OCI-LY7 (cell line): ENCODE measurements around the gene GRAMD2B. TPM values are rescaled to one million over a fixed set of nuclear protein-coding genes. Genes with fewer than 3 reads are reported as not detected.

Source experiments
- BruUV-seq: library from RNA; stranded (reverse); fragments of 400-500 nt; replicated peaks from 2 replicates; lab custom pipeline; 2021; lab: Mats Ljungman, UMichigan
- CTCF ChIA-PET: fragments of 300-600 bp; sonication (Branson Sonifier 250); formaldehyde crosslinking; loops from one replicate; lab custom pipeline; 2022; ENCODE audit warnings: antibody characterized with exemption; ENCODE audit not compliant: unreplicated experiment; lab: Charles Lee
- POLR2A ChIA-PET: fragments of 300-600 bp; sonication (Branson Sonifier 250); formaldehyde crosslinking; loops from one replicate; lab custom pipeline; 2022; ENCODE audit warnings: antibody characterized with exemption; lab: Charles Lee
- DNase-seq: peaks from one replicate; pipeline ENCODE4 v3.0.0-alpha.2; 2015; ENCODE audit warnings: low spot score
- H2AFZ ChIP-seq: fragments of 200-600 bp; sonication (generic), shearing (Covaris generic); 2 replicates; pipeline ENCODE4 v1.6.1; 2014; ENCODE audit warnings: mild to moderate bottlenecking, antibody characterized with exemption, low read length, moderate library complexity
- H3K27ac ChIP-seq: fragments of 200-600 bp; sonication (generic); 2 replicates; pipeline ENCODE4 v1.5.1; 2014; ENCODE audit warnings: mixed run types, low read depth, mild to moderate bottlenecking, moderate library complexity, low read length, inconsistent platforms; ENCODE audit not compliant: poor library complexity, severe bottlenecking
- H3K36me3 ChIP-seq: fragments of 200-600 bp; sonication (generic); 2 replicates; pipeline ENCODE4 v1.6.1; 2014; ENCODE audit warnings: mild to moderate bottlenecking, antibody characterized with exemption, low read length, moderate library complexity, mixed read lengths; ENCODE audit not compliant: insufficient read depth
- H3K4me1 ChIP-seq: fragments of 200-600 bp; sonication (generic); 2 replicates; pipeline ENCODE4 v1.5.1; 2014; ENCODE audit warnings: mild to moderate bottlenecking, low read length; ENCODE audit not compliant: insufficient read depth, poor library complexity, severe bottlenecking
- H3K4me2 ChIP-seq: fragments of 200-600 bp; sonication (generic); 2 replicates; pipeline ENCODE4 v1.6.1; 2014; ENCODE audit warnings: mild to moderate bottlenecking, low read length
- H3K4me3 ChIP-seq: fragments of 200-600 bp; sonication (generic); 2 replicates; pipeline ENCODE4 v1.5.1; 2014; ENCODE audit warnings: mild to moderate bottlenecking, low read depth, low read length; ENCODE audit not compliant: poor library complexity, severe bottlenecking
- H3K79me2 ChIP-seq: fragments of 200-600 bp; sonication (generic); 2 replicates; pipeline ENCODE4 v1.6.1; 2016; ENCODE audit warnings: low read depth, mild to moderate bottlenecking, low read length, moderate library complexity, mixed read lengths; ENCODE audit not compliant: insufficient read depth
- H3K9me2 ChIP-seq: fragments of 200-600 bp; sonication (generic); 2 replicates; pipeline ENCODE4 v1.6.1; 2016; ENCODE audit warnings: mild to moderate bottlenecking, low read length, mixed read lengths; ENCODE audit not compliant: insufficient read depth
- H3K9me3 ChIP-seq: fragments of 200-600 bp; sonication (generic); 2 replicates; pipeline ENCODE4 v1.6.1; 2014; ENCODE audit warnings: mild to moderate bottlenecking, mixed run types, low read length, mixed read lengths
- H4K20me1 ChIP-seq: fragments of 200-600 bp; sonication (generic); 2 replicates; pipeline ENCODE4 v1.6.1; 2014; ENCODE audit warnings: mild to moderate bottlenecking, antibody characterized with exemption, low read length, moderate library complexity, mixed read lengths; ENCODE audit not compliant: insufficient read depth
- EZH2phosphoT487 ChIP-seq: fragments of 200-600 bp; sonication (generic); IDR thresholded peaks from 2 replicates; pipeline ENCODE4 v1.6.1; 2018; ENCODE audit warnings: low read depth, borderline replicate concordance, mild to moderate bottlenecking, mixed run types, antibody characterized with exemption, low read length, moderate library complexity, mixed read lengths
- intact Hi-C: fragments of 100-400 bp; cut with micrococcal nuclease; formaldehyde crosslinking; loops from one replicate; pipeline ENCODE4 v1.10.0; 2022; ENCODE audit not compliant: unreplicated experiment
- total RNA-seq, 2 experiments: library from RNA; depleted of rRNA in 1 of 2; stranded (reverse); fragments of >200 nt in 1 of 2; shearing (Covaris generic) in 1 of 2; gene quantifications; 2 replicates each; pipeline ENCODE4 v1.2.3, GENCODE V29; 2014 to 2022
- TF ChIP-seq, protein P1 (sequence below): fragments of 200-600 bp; sonication (generic); conservative IDR thresholded peaks from 2 replicates; pipeline ENCODE4 v1.5.1; 2014; ENCODE audit warnings: mild to moderate bottlenecking, antibody characterized with exemption, low read length, moderate library complexity, mixed read lengths

GRAMD2B gene
- total RNA-seq, 2 experiments from 2014 or later, result not detected

DNA sequence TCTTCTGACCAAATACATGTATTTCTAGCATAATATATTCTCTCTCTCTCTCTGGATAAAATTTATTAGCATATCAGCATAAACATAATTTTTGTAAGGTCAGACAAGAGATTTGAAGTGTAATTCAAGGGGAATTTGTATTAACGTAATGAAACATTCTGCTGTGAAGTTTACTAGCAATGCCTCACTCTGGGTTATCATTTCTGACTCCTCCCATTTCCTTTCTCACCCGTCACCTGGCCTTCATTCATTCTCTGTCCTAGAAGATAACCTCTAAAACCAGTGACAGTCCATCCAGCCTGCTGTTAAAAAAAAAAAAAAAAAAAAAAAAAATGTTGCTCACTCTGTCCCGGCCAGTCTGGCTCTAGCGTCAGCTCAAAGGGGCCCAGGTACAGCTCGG, 27.1 kb downstream of the GRAMD2B start:
- Histone ChIP-seq H3K79me2 (no peaks in the 10 kb centered on the region), H3K4me3 (no peak overlapping the region), H3K4me1 (no peaks in the 10 kb centered on the region), H4K20me1 (no peaks in the 10 kb centered on the region), H3K9me2 (no peaks in the 10 kb centered on the region), H3K36me3 (no peaks in the 10 kb centered on the region), H2AFZ (0 out of 2 replicates have a peak overlapping the region, but pooled peaks have one; percentile 15), H3K27ac (no peak overlapping the region), H3K4me2 (peak overlapping the region; percentile 30; the same call in 1 of the 2 replicates), H3K9me3 (no peaks in the 10 kb centered on the region)
- POLR2A ChIA-PET, result interaction anchor here (0.6 to 1.3 kb wide), 4 partner anchors 11 to 36 kb away, joined by 3 to 4 read pairs (median 4); no protein-coding TSS in a partner anchor
- no peak for DNase-seq
- no TSS peak for BruUV-seq
- intact Hi-C loops, result no loop called here
- CTCF ChIA-PET, result no interaction called here
- no peak for TF ChIP-seq EZH2phosphoT487
- TF ChIP-seq, protein P1, sequence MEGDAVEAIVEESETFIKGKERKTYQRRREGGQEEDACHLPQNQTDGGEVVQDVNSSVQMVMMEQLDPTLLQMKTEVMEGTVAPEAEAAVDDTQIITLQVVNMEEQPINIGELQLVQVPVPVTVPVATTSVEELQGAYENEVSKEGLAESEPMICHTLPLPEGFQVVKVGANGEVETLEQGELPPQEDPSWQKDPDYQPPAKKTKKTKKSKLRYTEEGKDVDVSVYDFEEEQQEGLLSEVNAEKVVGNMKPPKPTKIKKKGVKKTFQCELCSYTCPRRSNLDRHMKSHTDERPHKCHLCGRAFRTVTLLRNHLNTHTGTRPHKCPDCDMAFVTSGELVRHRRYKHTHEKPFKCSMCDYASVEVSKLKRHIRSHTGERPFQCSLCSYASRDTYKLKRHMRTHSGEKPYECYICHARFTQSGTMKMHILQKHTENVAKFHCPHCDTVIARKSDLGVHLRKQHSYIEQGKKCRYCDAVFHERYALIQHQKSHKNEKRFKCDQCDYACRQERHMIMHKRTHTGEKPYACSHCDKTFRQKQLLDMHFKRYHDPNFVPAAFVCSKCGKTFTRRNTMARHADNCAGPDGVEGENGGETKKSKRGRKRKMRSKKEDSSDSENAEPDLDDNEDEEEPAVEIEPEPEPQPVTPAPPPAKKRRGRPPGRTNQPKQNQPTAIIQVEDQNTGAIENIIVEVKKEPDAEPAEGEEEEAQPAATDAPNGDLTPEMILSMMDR, result no peak

DNA sequence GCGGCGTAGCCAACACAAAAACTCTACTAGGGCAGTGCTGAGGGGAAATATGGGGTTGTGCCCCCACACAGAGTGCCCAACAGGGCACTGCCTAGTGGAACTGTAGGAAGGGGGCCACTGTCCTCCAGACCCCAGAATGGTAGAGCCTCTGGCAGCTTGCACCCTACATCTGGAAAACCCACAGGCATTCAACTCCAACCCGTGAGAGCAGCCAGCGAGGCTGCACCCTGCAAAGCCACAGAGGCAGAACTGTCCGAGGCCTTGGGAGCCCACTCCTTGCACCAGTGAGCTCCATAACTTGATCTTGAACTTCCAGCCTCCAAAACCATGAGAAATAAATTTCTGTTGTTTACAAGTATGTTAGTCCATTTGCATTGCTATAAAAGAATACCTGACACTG, 27.7 kb downstream of the GRAMD2B start:
- no TSS peak for BruUV-seq
- no peak for DNase-seq
- H3K9me3 ChIP-seq, result no peaks in the 10 kb centered on the region
- ChIA-PET POLR2A (interaction anchor here (0.6 to 0.7 kb wide), 3 partner anchors 36 to 1080 kb away, joined by 3 to 4 read pairs (median 3); no protein-coding TSS in a partner anchor), CTCF (no interaction called here)
- intact Hi-C loops, result no loop called here
- H2AFZ ChIP-seq, result no peak overlapping the region
- H3K9me2 ChIP-seq, result no peaks in the 10 kb centered on the region
- TF ChIP-seq EZH2phosphoT487, result no peak
- TF ChIP-seq, protein P1, result no peak
- H3K36me3 ChIP-seq, result no peaks in the 10 kb centered on the region
- no peaks in the 10 kb centered on the region for H3K4me1 ChIP-seq
- no peak overlapping the region for H3K4me2 ChIP-seq
- no peak overlapping the region for H3K4me3 ChIP-seq
- no peaks in the 10 kb centered on the region for H4K20me1 ChIP-seq
- H3K79me2 ChIP-seq, result no peaks in the 10 kb centered on the region
- no peak overlapping the region for H3K27ac ChIP-seq

DNA sequence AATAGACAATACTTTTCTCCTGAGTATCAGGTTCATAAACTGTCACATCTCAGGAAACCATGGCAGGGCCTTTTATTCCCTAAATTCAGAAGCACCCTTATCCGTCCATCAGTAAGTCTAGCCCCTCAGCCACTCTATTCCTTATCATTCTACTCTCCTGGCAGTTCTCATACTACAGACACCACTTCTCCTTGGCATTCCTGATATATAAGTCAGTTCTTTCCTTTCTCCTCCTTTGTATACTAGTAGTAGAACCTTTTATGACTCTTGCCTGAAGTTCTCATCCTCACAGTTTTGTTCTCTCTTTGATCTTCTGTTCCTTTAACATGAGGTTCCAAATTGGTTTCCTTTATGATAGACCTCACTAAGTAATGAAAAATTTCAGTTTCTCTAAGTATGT, 29.3 kb downstream of the GRAMD2B start:
- no peaks in the 10 kb centered on the region for H3K9me3 ChIP-seq
- no peak for DNase-seq
- no peak overlapping the region for H2AFZ ChIP-seq
- no peak overlapping the region for H3K4me2 ChIP-seq
- H3K36me3 ChIP-seq, result no peaks in the 10 kb centered on the region
- no peaks in the 10 kb centered on the region for H4K20me1 ChIP-seq
- H3K9me2 ChIP-seq, result no peaks in the 10 kb centered on the region
- no TSS peak for BruUV-seq
- POLR2A ChIA-PET, result no interaction called here
- intact Hi-C loops, result no loop called here
- H3K79me2 ChIP-seq, result no peaks in the 10 kb centered on the region
- no peaks in the 10 kb centered on the region for H3K4me1 ChIP-seq
- no peak overlapping the region for H3K4me3 ChIP-seq
- TF ChIP-seq EZH2phosphoT487, result no peak
- TF ChIP-seq, protein P1, result no peak
- CTCF ChIA-PET, result interaction anchor here (0.5 kb wide), 1 partner anchor 86 kb away, joined by 4 read pairs; no protein-coding TSS in a partner anchor
- no peak overlapping the region for H3K27ac ChIP-seq
